Stomach (tissue), 4 donors: Measurements from ENCODE around the gene RAB5A.

Experiments
- CTCF ChIP-seq, 7 experiments: fragments of 450-650 bp in 4 of 7; fragments of 200-600 bp in 3 of 7; sonication (generic) in 3 of 7; IDR thresholded peaks; one replicate each; pipeline ENCODE4 v1.5.1; 2016 to 2019; ENCODE audit warnings: antibody characterized with exemption in 7 of 7, control low read depth in 2 of 7, mild to moderate bottlenecking in 1 of 7
- EP300 ChIP-seq: sonication (generic); formaldehyde crosslinking; IDR thresholded peaks from one replicate; pipeline ENCODE4 v1.6.1; 2017; ENCODE audit warnings: antibody characterized with exemption
- POLR2A ChIP-seq, 4 donors: fragments of 450-650 bp; IDR thresholded peaks; one replicate each; pipeline ENCODE4 v1.6.1; 2016; ENCODE audit warnings: antibody characterized with exemption in 4 of 4, control low read depth in 2 of 4, mild to moderate bottlenecking in 1 of 4, moderate library complexity in 1 of 4
- POLR2AphosphoS5 ChIP-seq, 3 donors: sonication (generic); formaldehyde crosslinking; IDR thresholded peaks; one replicate each; pipeline ENCODE4 v1.6.1; 2016; ENCODE audit warnings: antibody characterized with exemption in 3 of 3

- TF ChIP-seq CTCF (IDR thresholded peaks at IDR 0.05) (no peak), POLR2AphosphoS5 (IDR thresholded peaks at IDR 0.05) (no peak), POLR2A (IDR thresholded peaks at IDR 0.05) (no peak), EP300 (no peak)
These were observed 35.4 kb upstream of the RAB5A start for GRCh38 chr3:19911452-19911851.
